ENCODE measurements around the gene TMEM115.
A peak's percentile ranks its signal among the peaks of the same experiment; 100 is the strongest.

TMEM115 gene

GRCh38 chr3:50351323-50351697, 8.0 kb downstream of the TMEM115 start:
- no peak for DNase-seq

- peak; percentile 99 for DNase-seq
These were observed 8.6 kb downstream of the TMEM115 start, which contains the start of the genes CYB561D2 and NPRL2 for GRCh38 chr3:50350527-50351322. TSS of gene CYB561D2 (plus strand) at chr3:50350862. CDS start at chr3:50351434, 572 bp downstream. TSS of gene NPRL2 (minus strand) at chr3:50350775. CDS start at chr3:50350652, 123 bp downstream.

- no peak for DNase-seq
These were observed 9.2 kb downstream of the TMEM115 start for GRCh38 chr3:50350213-50350526.

GRCh38 chr3:50347187-50347813, 12.0 kb downstream of the TMEM115 start:
- peak; percentile 66 for DNase-seq

- peak; percentile 67 for DNase-seq
These were observed 13.6 kb downstream of the TMEM115 start, which contains the start of gene ZMYND10 for GRCh38 chr3:50345586-50346234. TSS of gene ZMYND10 (minus strand) at chr3:50345732. CDS start at chr3:50345579, 153 bp downstream.

- DNase-seq: no peak
These were observed 14.3 kb downstream of the TMEM115 start for GRCh38 chr3:50345008-50345407.

- no peak for DNase-seq
These were observed 16.3 kb downstream of the TMEM115 start for GRCh38 chr3:50342813-50343633.

GRCh38 chr3:50341996-50342650, 17.2 kb downstream of the TMEM115 start:
- DNase-seq: no peak

- no peak for DNase-seq
These were observed 17.8 kb downstream of the TMEM115 start for GRCh38 chr3:50341537-50341936.

GRCh38 chr3:50340448-50341329, 18.6 kb downstream of the TMEM115 start, which contains the start of gene RASSF1:
TSS of gene RASSF1 (minus strand) at chr3:50340836. CDS start at chr3:50340805, 31 bp downstream.
- DNase-seq: peak; percentile 64

GRCh38 chr3:50340147-50340447, 19.2 kb downstream of the TMEM115 start:
- no peak for DNase-seq

- no peak for DNase-seq
These were observed 19.7 kb downstream of the TMEM115 start for GRCh38 chr3:50339485-50340146.

- DNase-seq: no peak
These were observed 20.4 kb downstream of the TMEM115 start for GRCh38 chr3:50338965-50339364.

GRCh38 chr3:50337175-50337861, 22.0 kb downstream of the TMEM115 start:
- DNase-seq: peak; percentile 93

- no peak for DNase-seq
These were observed 22.7 kb downstream of the TMEM115 start for GRCh38 chr3:50336452-50337174.

- no peak for DNase-seq
These were observed 24.8 kb downstream of the TMEM115 start for GRCh38 chr3:50334339-50335075.

- no peak for DNase-seq
These were observed 25.5 kb downstream of the TMEM115 start for GRCh38 chr3:50333744-50334328.

GRCh38 chr3:50331364-50331907, 27.9 kb downstream of the TMEM115 start:
- no peak for DNase-seq
